Activated CD4-positive, alpha-beta memory T cell treated with anti-CD3 and anti-CD28 coated beads, Interleukin-2, amount 10 ng/mL, durations not matched to agents 7 days and 5 days (primary cell): ENCODE results near the gene TFB2M. TPM values are rescaled to one million over a fixed set of nuclear protein-coding genes. Genes with fewer than 3 reads are reported as not detected.
"Not testable (repeated sequence)": the region's sequence is repeated elsewhere in the genome, so short reads cannot be mapped to it uniquely, and the experiment has no call there.

Experiments
- CTCF ChIA-PET: fragments of 350-600 bp; sonication (Branson Sonifier 250); formaldehyde crosslinking; loops from one replicate; lab custom pipeline; 2021; ENCODE audit warnings: antibody characterized with exemption, inconsistent platforms; lab: Charles Lee
- POLR2A ChIA-PET: fragments of 350-600 bp; sonication (Branson Sonifier 250); formaldehyde crosslinking; loops from one replicate; lab custom pipeline; 2021; ENCODE audit warnings: antibody characterized with exemption; lab: Charles Lee
- DNase-seq: peaks from one replicate; pipeline ENCODE4 v3.0.0-alpha.2; 2020
- H3K27ac Mint-ChIP-seq: one replicate; pipeline ENCODE4 v1.8.0; 2021; ENCODE audit warnings: mild to moderate bottlenecking, mixed read lengths
- H3K27me3 Mint-ChIP-seq: one replicate; pipeline ENCODE4 v1.8.0; 2021; ENCODE audit warnings: mixed read lengths
- H3K36me3 Mint-ChIP-seq: one replicate; pipeline ENCODE4 v1.8.0; 2021; ENCODE audit warnings: low read depth, mixed read lengths
- H3K4me1 Mint-ChIP-seq: one replicate; pipeline ENCODE4 v1.8.0; 2021; ENCODE audit warnings: mixed read lengths
- H3K4me3 Mint-ChIP-seq: one replicate; pipeline ENCODE4 v1.8.0; 2021; ENCODE audit warnings: mild to moderate bottlenecking, mixed read lengths
- H3K9me3 Mint-ChIP-seq: one replicate; pipeline ENCODE4 v1.8.0; 2021; ENCODE audit warnings: mixed read lengths
- total RNA-seq, 2 experiments: library from RNA; stranded (reverse); gene quantifications; one replicate each; pipeline ENCODE4 v1.2.3, GENCODE V29; 2021

TFB2M gene
- 1 to 10 TPM; 7.4 to 9.0 TPM for total RNA-seq

GRCh38 chr1:246566128-246566812 is at the start of gene TFB2M, which contains the start of gene CNST:
TFB2M (minus strand) TSS chr1:246566261; CDS start chr1:246566138, 123 bp downstream.
CNST (plus strand) TSS chr1:246566456; CDS start chr1:246591563, 25,107 bp downstream.
- peak; percentile 95 for DNase-seq
- H3K36me3 Mint-ChIP-seq, result peaks cover 13% of the 10 kb centered on the region
- POLR2A ChIA-PET, result interaction anchor here (0.7 to 2.2 kb wide), 15 partner anchors 10 to 644 kb away, joined by 3 to 7 read pairs (median 4); partner anchors contain the start of gene SMYD3
- H3K9me3 Mint-ChIP-seq, result no peaks in the 10 kb centered on the region
- H3K4me3 Mint-ChIP-seq, result peak within 1 kb of the TSS; percentile 92
- CTCF ChIA-PET, result interaction anchor here (0.9 to 1.2 kb wide), 3 partner anchors 36 to 68 kb away, joined by 3 read pairs; no protein-coding TSS in a partner anchor
- peaks cover 47% of the 10 kb centered on the region for H3K4me1 Mint-ChIP-seq
- H3K27ac Mint-ChIP-seq, result peak within 1 kb of the TSS; percentile 94
- H3K27me3 Mint-ChIP-seq, result no peaks in the 10 kb centered on the region

- no peak for DNase-seq
- Mint-ChIP-seq H3K4me1 (peaks cover 15% of the 10 kb centered on the region), H3K4me3 (no peak overlapping the region), H3K9me3 (no peaks in the 10 kb centered on the region), H3K27ac (no peak overlapping the region), H3K36me3 (peaks cover 5% of the 10 kb centered on the region), H3K27me3 (no peaks in the 10 kb centered on the region)
- ChIA-PET POLR2A (no interaction called here), CTCF (interaction anchor here (1.0 kb wide), 1 partner anchor 22 kb away, joined by 3 read pairs; no protein-coding TSS in a partner anchor)
Observed at GRCh38 chr1:246613096-246613758, 47.2 kb upstream of the TFB2M start.

- ChIA-PET POLR2A (no interaction called here), CTCF (no interaction called here)
- Mint-ChIP-seq H3K4me1 (peaks cover 19% of the 10 kb centered on the region), H3K4me3 (no peak overlapping the region), H3K27ac (no peak overlapping the region), H3K27me3 (no peaks in the 10 kb centered on the region), H3K9me3 (no peaks in the 10 kb centered on the region), H3K36me3 (peaks cover 11% of the 10 kb centered on the region)
- DNase-seq, result no peak
Observed at GRCh38 chr1:246609632-246610031, 43.6 kb upstream of the TFB2M start.

- ChIA-PET POLR2A (interaction anchor here (1.9 kb wide), 1 partner anchor 43 kb away, joined by 5 read pairs; the partner anchor contains the start of genes CNST and TFB2M), CTCF (no interaction called here)
- H3K27me3 Mint-ChIP-seq, result no peaks in the 10 kb centered on the region
- H3K4me3 Mint-ChIP-seq, result no peak overlapping the region
- no peak for DNase-seq
- H3K9me3 Mint-ChIP-seq, result no peaks in the 10 kb centered on the region
- H3K27ac Mint-ChIP-seq, result peak overlapping the region; percentile 16
- peaks cover 16% of the 10 kb centered on the region for H3K36me3 Mint-ChIP-seq
- peaks cover 19% of the 10 kb centered on the region for H3K4me1 Mint-ChIP-seq
Observed at GRCh38 chr1:246608616-246609376, 42.7 kb upstream of the TFB2M start.

GRCh38 chr1:246607462-246607861 is 41.4 kb upstream of the TFB2M start:
- H3K36me3 Mint-ChIP-seq, result peaks cover 26% of the 10 kb centered on the region
- H3K27me3 Mint-ChIP-seq, result no peaks in the 10 kb centered on the region
- CTCF ChIA-PET, result no interaction called here
- no peak for DNase-seq
- H3K4me1 Mint-ChIP-seq, result peaks cover 24% of the 10 kb centered on the region
- no peak overlapping the region for H3K27ac Mint-ChIP-seq
- POLR2A ChIA-PET, result interaction anchor here (1.9 kb wide), 1 partner anchor 42 kb away, joined by 5 read pairs; the partner anchor contains the start of genes CNST and TFB2M
- H3K4me3 Mint-ChIP-seq, result no peak overlapping the region
- no peaks in the 10 kb centered on the region for H3K9me3 Mint-ChIP-seq

- H3K4me3 Mint-ChIP-seq, CTCF ChIA-PET, H3K27ac Mint-ChIP-seq, H3K27me3 Mint-ChIP-seq, DNase-seq, H3K9me3 Mint-ChIP-seq, POLR2A ChIA-PET: not testable (repeated sequence)
- H3K36me3 Mint-ChIP-seq, result peaks cover 32% of the 10 kb centered on the region
- peaks cover 34% of the 10 kb centered on the region for H3K4me1 Mint-ChIP-seq
Observed at GRCh38 chr1:246605231-246605630, 39.2 kb upstream of the TFB2M start.

GRCh38 chr1:246602194-246602593 is 36.1 kb upstream of the TFB2M start:
- peak; percentile 28 for DNase-seq
- no peak overlapping the region for H3K4me3 Mint-ChIP-seq
- peaks cover 20% of the 10 kb centered on the region for H3K4me1 Mint-ChIP-seq

GRCh38 chr1:246600579-246600978 is 34.5 kb upstream of the TFB2M start:
- Mint-ChIP-seq H3K4me1 (peaks cover 20% of the 10 kb centered on the region), H3K27ac (no peak overlapping the region), H3K36me3 (peaks cover 41% of the 10 kb centered on the region), H3K27me3 (no peaks in the 10 kb centered on the region), H3K4me3 (no peak overlapping the region), H3K9me3 (no peaks in the 10 kb centered on the region)
- no peak for DNase-seq
- POLR2A ChIA-PET, result no interaction called here
- CTCF ChIA-PET, result interaction anchor here (0.9 kb wide), 1 partner anchor 93 kb away, joined by 3 read pairs; the partner anchor contains the start of gene SMYD3

More at GRCh38 chr1:246602194-246602593, 36.1 kb upstream of the TFB2M start:
- no peak overlapping the region for H3K27ac Mint-ChIP-seq
- no peaks in the 10 kb centered on the region for H3K27me3 Mint-ChIP-seq
- CTCF ChIA-PET, result interaction anchor here (0.5 to 1.4 kb wide), 2 partner anchors 35 to 49 kb away, joined by 3 read pairs; no protein-coding TSS in a partner anchor
- no peaks in the 10 kb centered on the region for H3K9me3 Mint-ChIP-seq
- peaks cover 30% of the 10 kb centered on the region for H3K36me3 Mint-ChIP-seq
- POLR2A ChIA-PET, result interaction anchor here (0.9 kb wide), 1 partner anchor 28 kb away, joined by 4 read pairs; no protein-coding TSS in a partner anchor

- no peak for DNase-seq
- CTCF ChIA-PET, result no interaction called here
- POLR2A ChIA-PET, result no interaction called here
- Mint-ChIP-seq H3K4me3 (no peak overlapping the region), H3K9me3 (no peaks in the 10 kb centered on the region), H3K27me3 (no peaks in the 10 kb centered on the region), H3K36me3 (peaks cover 43% of the 10 kb centered on the region), H3K4me1 (peaks cover 20% of the 10 kb centered on the region), H3K27ac (no peak overlapping the region)
Observed at GRCh38 chr1:246599315-246599714, 33.3 kb upstream of the TFB2M start.

- DNase-seq, result no peak
- CTCF ChIA-PET, result no interaction called here
- POLR2A ChIA-PET, result interaction anchor here (0.6 to 0.9 kb wide), 2 partner anchors 27 to 62 kb away, joined by 3 read pairs; no protein-coding TSS in a partner anchor
- Mint-ChIP-seq H3K4me1 (peaks cover 17% of the 10 kb centered on the region), H3K36me3 (peaks cover 38% of the 10 kb centered on the region), H3K27me3 (no peaks in the 10 kb centered on the region), H3K9me3 (no peaks in the 10 kb centered on the region), H3K4me3 (no peak overlapping the region), H3K27ac (no peak overlapping the region)
Observed at GRCh38 chr1:246597971-246598370, 31.9 kb upstream of the TFB2M start.

GRCh38 chr1:246597340-246597739 is 31.3 kb upstream of the TFB2M start:
- POLR2A ChIA-PET, result no interaction called here
- peaks cover 14% of the 10 kb centered on the region for H3K4me1 Mint-ChIP-seq
- DNase-seq, result no peak

GRCh38 chr1:246595146-246595545 is 29.1 kb upstream of the TFB2M start:
- no peaks in the 10 kb centered on the region for H3K27me3 Mint-ChIP-seq
- peaks cover 13% of the 10 kb centered on the region for H3K4me1 Mint-ChIP-seq
- CTCF ChIA-PET, result no interaction called here
- H3K4me3 Mint-ChIP-seq, result no peak overlapping the region
- peaks cover 2% of the 10 kb centered on the region for H3K9me3 Mint-ChIP-seq
- DNase-seq, result no peak
- POLR2A ChIA-PET, result no interaction called here
- H3K27ac Mint-ChIP-seq, result no peak overlapping the region
- H3K36me3 Mint-ChIP-seq, result peaks cover 50% of the 10 kb centered on the region

More at GRCh38 chr1:246597340-246597739, 31.3 kb upstream of the TFB2M start:
- no peaks in the 10 kb centered on the region for H3K9me3 Mint-ChIP-seq
- H3K36me3 Mint-ChIP-seq, result peaks cover 38% of the 10 kb centered on the region
- no peaks in the 10 kb centered on the region for H3K27me3 Mint-ChIP-seq
- no peak overlapping the region for H3K4me3 Mint-ChIP-seq
- H3K27ac Mint-ChIP-seq, result no peak overlapping the region
- CTCF ChIA-PET, result no interaction called here
